Measurements from ENCODE around the gene CDH1.

Gene CDH1

GRCh38 chr16:68754084-68754792 is 17.1 kb downstream of the CDH1 start:
- TF ChIP-seq CTCF (IDR thresholded peaks at IDR 0.05) = no peak

- TF ChIP-seq CTCF (IDR thresholded peaks at IDR 0.05) = no peak
These were observed 19.3 kb downstream of the CDH1 start for GRCh38 chr16:68756239-68756915.

GRCh38 chr16:68757625-68757935 is 20.5 kb downstream of the CDH1 start:
- TF ChIP-seq CTCF (IDR thresholded peaks at IDR 0.05) = no peak

GRCh38 chr16:68759062-68759461 is 22.0 kb downstream of the CDH1 start:
- no peak for TF ChIP-seq CTCF (IDR thresholded peaks at IDR 0.05)

GRCh38 chr16:68760671-68761275 is 23.7 kb downstream of the CDH1 start:
- no peak for TF ChIP-seq CTCF (IDR thresholded peaks at IDR 0.05)

GRCh38 chr16:68762996-68763756 is 26.1 kb downstream of the CDH1 start:
- no peak for TF ChIP-seq CTCF (IDR thresholded peaks at IDR 0.05)

- no peak for TF ChIP-seq CTCF (IDR thresholded peaks at IDR 0.05)
These were observed 27.8 kb downstream of the CDH1 start for GRCh38 chr16:68764862-68765261.
